ENCODE data around the gene RCL1. TPM values are rescaled to one million over a fixed set of nuclear protein-coding genes. Genes with fewer than 3 reads are reported as not detected.

The RCL1 gene
- total and polyA plus RNA-seq, 2 donors (not counting 3 experiments of a cell fraction or from before 2014, with no cell fraction given): 12.9 to 13.2 TPM

GRCh38 chr9:4788703-4789102 lies 4.0 kb upstream of the RCL1 start:
- intact Hi-C loops (cut with micrococcal nuclease): no loop called here
- H3K27me3 ChIP-seq (ENCODE audit: control insufficient read depth in 2 of 2, insufficient read depth in 2 of 2, low read length in 2 of 2): peaks cover 0 to 3% of the 10 kb centered on the region in 2 experiments
- TF ChIP-seq, protein P1, sequence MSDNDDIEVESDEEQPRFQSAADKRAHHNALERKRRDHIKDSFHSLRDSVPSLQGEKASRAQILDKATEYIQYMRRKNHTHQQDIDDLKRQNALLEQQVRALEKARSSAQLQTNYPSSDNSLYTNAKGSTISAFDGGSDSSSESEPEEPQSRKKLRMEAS (IDR thresholded peaks at IDR 0.05; ENCODE audit: insufficient read depth, insufficient read length): no peak
- TF ChIP-seq CTCF (IDR thresholded peaks at IDR 0.05; ENCODE audit: extremely low read depth in 1 of 2, insufficient read depth in 1 of 2, low read depth in 1 of 2, low read length in 2 of 2): no peak
- TF ChIP-seq POLR2AphosphoS5 (IDR thresholded peaks at IDR 0.05; ENCODE audit: insufficient read depth, low read depth, low read length): no peak
- no peak for TF ChIP-seq EZH2 (IDR thresholded peaks at IDR 0.05; ENCODE audit: borderline replicate concordance, low read depth, low read length, severe bottlenecking)
- no peak for TF ChIP-seq JUN (IDR thresholded peaks at IDR 0.05; ENCODE audit: borderline replicate concordance, insufficient read depth, insufficient read length, low read depth)
- TF ChIP-seq GATA2 (IDR thresholded peaks at IDR 0.05; ENCODE audit: insufficient read depth, insufficient read length, low read depth, low read length): no peak
- no peak for TF ChIP-seq FOS (IDR thresholded peaks at IDR 0.05; ENCODE audit: borderline replicate concordance, insufficient read depth, low read length)
- no peak for TF ChIP-seq MYC (IDR thresholded peaks at IDR 0.05; ENCODE audit: low read depth, low read length)
- no peak for TF ChIP-seq POLR2A (IDR thresholded peaks at IDR 0.05; ENCODE audit: low read depth, low read length)
- dilution Hi-C loops (cut with MboI; ENCODE audit: extremely low pct_ligation_motif_present, low sequenced_read_pairs): no loop called here
- CTCF ChIA-PET: interaction anchor here (0.7 to 1.4 kb wide), 2 partner anchors 26 to 422 kb away, joined by 4 to 5 read pairs; no protein-coding TSS in a partner anchor
- H3K4me3 ChIP-seq (replicated peaks in 1 of 3; ENCODE audit: insufficient read depth in 1 of 3, low read depth in 1 of 3, low read length in 3 of 3): no peak overlapping the region
- H4K20me1 ChIP-seq (replicated peaks; ENCODE audit: control insufficient read depth, extremely low read depth, insufficient read depth, low read length): no peaks in the 10 kb centered on the region
- H3K4me2 ChIP-seq (ENCODE audit: insufficient read depth, low read length): no peak overlapping the region
- no peaks in the 10 kb centered on the region for H3K9me1 ChIP-seq (replicated peaks; ENCODE audit: control insufficient read depth, extremely low read depth, insufficient read depth, low read length)
- no peak overlapping the region for H2AFZ ChIP-seq (ENCODE audit: low read depth, low read length)
- no peak for FAIRE-seq
- DNase-seq (ENCODE audit: low read depth, low spot score): no peak
- no peaks in the 10 kb centered on the region for H3K9me3 ChIP-seq (replicated peaks; ENCODE audit: control insufficient read depth, insufficient read depth, low read length)
- no TSS peak for BruUV-seq (replicated peaks)
- H3K79me2 ChIP-seq (ENCODE audit: control insufficient read depth, insufficient read depth, low read length): peaks cover 7% of the 10 kb centered on the region
- POLR2A ChIA-PET: no interaction called here
- peaks cover 10% of the 10 kb centered on the region for H3K4me1 ChIP-seq (ENCODE audit: control insufficient read depth, extremely low read depth, insufficient read depth, low read length)
- H3K27ac ChIP-seq (ENCODE audit: insufficient read depth, low read depth, low read length): no peak overlapping the region
- no peaks in the 10 kb centered on the region for H3K36me3 ChIP-seq (ENCODE audit: control insufficient read depth in 2 of 2, extremely low read depth in 1 of 2, insufficient read depth in 2 of 2, low read length in 2 of 2)
- H3K9ac ChIP-seq (replicated peaks; ENCODE audit: extremely low read depth, insufficient read depth, low read length): no peak overlapping the region

Measured in endothelial cell of umbilical vein (primary cell).